Renal cortex interstitium (tissue), 11 donors: ENCODE data around the gene PTTG1IP. TPM values are rescaled to one million over a fixed set of nuclear protein-coding genes. Genes with fewer than 3 reads are reported as not detected.

Experiments
- DNase-seq, 11 donors: peaks; one replicate each; pipeline ENCODE4 v3.0.0-alpha.2; 2013; ENCODE audit warnings: low read depth in 9 of 11, low spot score in 4 of 11; ENCODE audit errors: extremely low read depth in 1 of 11
- polyA plus RNA-seq, 3 donors: library from polyadenylated mRNA; unstranded; fragments of 120-200 nt; gene quantifications; one replicate each; pipeline ENCODE4 v1.2.1, GENCODE V29; 2013; ENCODE audit not compliant: insufficient read length in 3 of 3

Gene PTTG1IP
- polyA plus RNA-seq, 3 donors: 260 to 299 (median 281) TPM

- peak in 9 of 11 donors; percentile 64 to 80 (median 70) for DNase-seq
Observed at GRCh38 chr21:44801468-44802395, 71.8 kb downstream of the PTTG1IP start, which contains the start of gene UBE2G2. Gene UBE2G2, minus strand, starts transcription at chr21:44801820. Its CDS starts 72 bp downstream, at chr21:44801748.

- DNase-seq: no peak
Observed at GRCh38 chr21:44800971-44801467, 72.5 kb downstream of the PTTG1IP start.

GRCh38 chr21:44800103-44800502 is 73.4 kb downstream of the PTTG1IP start:
- no peak for DNase-seq

- no peak for DNase-seq
Observed at GRCh38 chr21:44799646-44800045, 73.8 kb downstream of the PTTG1IP start.

Other genes starting within 250 kb of the PTTG1IP start
- not detected for gene KRTAP10-9, start 246.6 kb downstream of the PTTG1IP start, polyA plus RNA-seq
- not detected for gene KRTAP10-10, start 236.3 kb downstream of the PTTG1IP start, polyA plus RNA-seq
- not detected for gene KRTAP10-11, start 227.3 kb downstream of the PTTG1IP start, polyA plus RNA-seq
- gene KRTAP12-4, start 219.0 kb downstream of the PTTG1IP start, polyA plus RNA-seq: not detected
- not detected for gene KRTAP12-3, start 215.8 kb downstream of the PTTG1IP start, polyA plus RNA-seq
- gene KRTAP12-2, start 206.8 kb downstream of the PTTG1IP start, polyA plus RNA-seq: not detected
- not detected for gene KRTAP12-1, start 191.5 kb downstream of the PTTG1IP start, polyA plus RNA-seq
- gene KRTAP10-12, start 176.5 kb downstream of the PTTG1IP start, polyA plus RNA-seq: not detected
- gene TSPEAR, start 162.1 kb downstream of the PTTG1IP start, polyA plus RNA-seq: 1 to 10 TPM in 1 of 3 donors, under 1 TPM in 2; 0.82 to 1.5 (median 0.89) TPM
- 100 to 1,000 TPM in 1 of 3 donors, 10 to 100 TPM in 2; 82.1 to 132 (median 83.4) TPM for gene UBE2G2, start 71.9 kb downstream of the PTTG1IP start, polyA plus RNA-seq
- 100 to 1,000 TPM in 2 of 3 donors, 10 to 100 TPM in 1; 93.3 to 123 (median 115) TPM for gene SUMO3, start 55.6 kb downstream of the PTTG1IP start, polyA plus RNA-seq
- gene ITGB2, start 47.2 kb upstream of the PTTG1IP start, polyA plus RNA-seq: 10 to 100 TPM in 2 of 3 donors, 1 to 10 TPM in 1; 8.8 to 13.0 (median 10.5) TPM
- 10 to 100 TPM; 12.6 to 23.3 (median 19.8) TPM for gene SLX9, start 66.3 kb upstream of the PTTG1IP start, polyA plus RNA-seq
- gene ADARB1, start 200.9 kb upstream of the PTTG1IP start, polyA plus RNA-seq: 10 to 100 TPM; 15.2 to 22.2 (median 17.6) TPM